Calu3 (cell line): ENCODE data around the gene HOXA10. TPM values are rescaled to one million over a fixed set of nuclear protein-coding genes. Genes with fewer than 3 reads are reported as not detected.

ENCODE experiments used
- BruUV-seq: library from RNA; stranded (reverse); fragments of 400-500 nt; replicated peaks from 2 replicates; lab custom pipeline; 2021; lab: Mats Ljungman, UMichigan
- CTCF ChIA-PET: fragments of 300-600 bp; sonication (Branson Sonifier 250); formaldehyde crosslinking; loops from one replicate; lab custom pipeline; 2022; ENCODE audit warnings: antibody characterized with exemption; lab: Charles Lee
- DNase-seq: peaks from one replicate; pipeline ENCODE4 v3.0.0; 2022
- H3K27ac Mint-ChIP-seq: one replicate; pipeline ENCODE4 v1.8.0; 2022; ENCODE audit warnings: mixed read lengths; ENCODE audit not compliant: unreplicated experiment
- H3K27me3 Mint-ChIP-seq: one replicate; pipeline ENCODE4 v1.8.0; 2022; ENCODE audit warnings: mixed read lengths; ENCODE audit not compliant: unreplicated experiment
- H3K36me3 Mint-ChIP-seq: one replicate; pipeline ENCODE4 v1.8.0; 2022; ENCODE audit warnings: mild to moderate bottlenecking, moderate library complexity, mixed read lengths; ENCODE audit not compliant: insufficient read depth, unreplicated experiment
- H3K4me1 Mint-ChIP-seq: one replicate; pipeline ENCODE4 v1.8.0; 2022; ENCODE audit warnings: mild to moderate bottlenecking, low read depth, mixed read lengths; ENCODE audit not compliant: unreplicated experiment
- H3K4me3 Mint-ChIP-seq: one replicate; pipeline ENCODE4 v1.8.0; 2022; ENCODE audit warnings: mild to moderate bottlenecking, low read depth, moderate library complexity, mixed read lengths; ENCODE audit not compliant: unreplicated experiment
- H3K9me3 Mint-ChIP-seq: one replicate; pipeline ENCODE4 v1.8.0; 2022; ENCODE audit warnings: low read depth, mixed read lengths; ENCODE audit not compliant: unreplicated experiment
- intact Hi-C: fragments of 100-400 bp; cut with micrococcal nuclease; formaldehyde crosslinking; loops from one replicate; pipeline ENCODE4 v1.10.0; 2022; ENCODE audit not compliant: unreplicated experiment
- total RNA-seq: library from RNA; stranded (reverse); gene quantifications from 2 replicates; pipeline ENCODE4 v1.2.3, GENCODE V29; 2022
- TF ChIP-seq, protein P1 (sequence below): fragments of 200-600 bp; IDR thresholded peaks from one replicate; pipeline ENCODE4 v1.8.0; 2022; ENCODE audit warnings: antibody characterized with exemption; ENCODE audit not compliant: unreplicated experiment

HOXA10 gene
- total RNA-seq, 1 experiment from 2014 or later: 11.8 TPM

DNA sequence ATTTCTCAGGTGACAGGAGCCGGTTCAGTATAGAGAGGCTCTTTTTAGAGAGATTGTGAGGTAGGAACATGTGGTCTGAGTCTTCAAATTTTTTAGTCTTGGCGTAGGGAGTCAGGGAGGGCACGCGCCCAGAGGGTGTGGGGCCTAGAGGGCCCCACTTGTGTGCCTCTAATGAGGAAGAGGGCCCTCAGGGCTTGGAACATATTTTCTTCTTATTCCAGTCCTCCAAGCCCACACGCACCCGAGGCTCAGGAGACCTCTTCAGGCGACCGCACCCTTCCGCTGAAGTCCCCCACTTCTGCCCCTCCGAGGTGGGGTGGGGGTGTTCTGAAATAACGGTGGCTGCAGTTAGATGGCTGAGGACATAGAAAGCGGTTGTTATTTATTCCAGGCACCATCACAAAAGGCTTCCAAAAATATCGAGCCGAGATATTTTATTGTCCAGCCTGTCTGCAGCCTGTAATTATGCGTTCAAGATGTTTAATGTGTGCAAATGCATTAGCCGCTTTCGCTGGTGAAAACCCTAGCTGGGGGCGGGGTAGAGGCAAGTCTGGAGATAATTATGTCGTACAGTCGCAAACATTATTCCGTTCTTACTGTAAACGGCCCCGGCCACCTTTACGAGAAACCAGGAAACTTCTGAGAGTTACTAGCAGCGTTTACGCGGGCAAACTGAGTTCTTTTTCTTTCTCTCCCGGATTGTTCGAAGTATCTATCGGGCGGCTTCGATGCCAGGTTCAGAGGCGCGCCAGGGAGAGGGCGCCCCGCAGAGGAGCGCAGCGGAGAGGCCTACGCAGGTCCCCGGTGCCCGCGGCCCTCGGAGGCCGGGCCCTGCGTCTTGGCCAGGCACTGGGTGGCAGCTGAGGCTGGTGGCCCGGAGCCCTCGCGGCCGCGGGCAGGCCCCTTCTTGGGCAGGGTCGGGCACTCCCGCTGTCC, 38.6 kb upstream of the HOXA10 start:
- peaks cover 8% of the 10 kb centered on the region for H3K4me1 Mint-ChIP-seq
- no peak overlapping the region for H3K27ac Mint-ChIP-seq
- BruUV-seq: no TSS peak
- CTCF ChIA-PET: interaction anchor here (0.6 kb wide), 1 partner anchor 160 kb away, joined by 3 read pairs; no protein-coding TSS in a partner anchor
- no peaks in the 10 kb centered on the region for H3K9me3 Mint-ChIP-seq
- H3K27me3 Mint-ChIP-seq: peaks cover 21% of the 10 kb centered on the region
- H3K36me3 Mint-ChIP-seq: no peaks in the 10 kb centered on the region
- DNase-seq: no peak
- TF ChIP-seq, protein P1, sequence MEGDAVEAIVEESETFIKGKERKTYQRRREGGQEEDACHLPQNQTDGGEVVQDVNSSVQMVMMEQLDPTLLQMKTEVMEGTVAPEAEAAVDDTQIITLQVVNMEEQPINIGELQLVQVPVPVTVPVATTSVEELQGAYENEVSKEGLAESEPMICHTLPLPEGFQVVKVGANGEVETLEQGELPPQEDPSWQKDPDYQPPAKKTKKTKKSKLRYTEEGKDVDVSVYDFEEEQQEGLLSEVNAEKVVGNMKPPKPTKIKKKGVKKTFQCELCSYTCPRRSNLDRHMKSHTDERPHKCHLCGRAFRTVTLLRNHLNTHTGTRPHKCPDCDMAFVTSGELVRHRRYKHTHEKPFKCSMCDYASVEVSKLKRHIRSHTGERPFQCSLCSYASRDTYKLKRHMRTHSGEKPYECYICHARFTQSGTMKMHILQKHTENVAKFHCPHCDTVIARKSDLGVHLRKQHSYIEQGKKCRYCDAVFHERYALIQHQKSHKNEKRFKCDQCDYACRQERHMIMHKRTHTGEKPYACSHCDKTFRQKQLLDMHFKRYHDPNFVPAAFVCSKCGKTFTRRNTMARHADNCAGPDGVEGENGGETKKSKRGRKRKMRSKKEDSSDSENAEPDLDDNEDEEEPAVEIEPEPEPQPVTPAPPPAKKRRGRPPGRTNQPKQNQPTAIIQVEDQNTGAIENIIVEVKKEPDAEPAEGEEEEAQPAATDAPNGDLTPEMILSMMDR: no peak
- H3K4me3 Mint-ChIP-seq: no peak overlapping the region
- intact Hi-C loops: no loop called here

DNA sequence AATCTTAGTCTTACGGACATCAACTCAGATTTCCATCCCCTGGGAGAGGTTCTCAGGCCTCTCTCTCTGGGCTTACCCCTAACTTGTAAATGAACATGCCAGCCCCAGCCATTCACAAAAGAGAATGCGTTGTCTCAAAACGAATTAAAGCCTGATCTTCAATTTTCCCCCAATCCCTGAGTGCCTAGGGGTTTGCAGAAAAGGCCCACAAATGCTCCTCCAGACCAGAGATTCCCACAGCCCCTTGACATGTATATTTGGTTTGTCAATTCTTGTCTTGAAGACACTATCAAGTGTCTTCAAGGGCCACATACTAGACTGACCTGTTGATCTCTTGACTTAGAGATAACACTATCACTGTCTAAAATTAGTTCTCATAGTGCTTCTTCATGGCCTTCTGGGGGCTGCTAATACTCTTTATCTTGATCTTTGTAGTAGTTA, 37.7 kb upstream of the HOXA10 start:
- H3K4me3 Mint-ChIP-seq: no peak overlapping the region
- TF ChIP-seq, protein P1: no peak
- no TSS peak for BruUV-seq
- no peaks in the 10 kb centered on the region for H3K9me3 Mint-ChIP-seq
- DNase-seq: no peak
- intact Hi-C loops: no loop called here
- H3K36me3 Mint-ChIP-seq: no peaks in the 10 kb centered on the region
- CTCF ChIA-PET: interaction anchor here (1.3 kb wide), 1 partner anchor 12 kb away, joined by 3 read pairs; the partner anchor contains the start of gene HOXA13
- no peak overlapping the region for H3K27ac Mint-ChIP-seq
- peaks cover 23% of the 10 kb centered on the region for H3K27me3 Mint-ChIP-seq
- H3K4me1 Mint-ChIP-seq: peaks cover 8% of the 10 kb centered on the region

DNA sequence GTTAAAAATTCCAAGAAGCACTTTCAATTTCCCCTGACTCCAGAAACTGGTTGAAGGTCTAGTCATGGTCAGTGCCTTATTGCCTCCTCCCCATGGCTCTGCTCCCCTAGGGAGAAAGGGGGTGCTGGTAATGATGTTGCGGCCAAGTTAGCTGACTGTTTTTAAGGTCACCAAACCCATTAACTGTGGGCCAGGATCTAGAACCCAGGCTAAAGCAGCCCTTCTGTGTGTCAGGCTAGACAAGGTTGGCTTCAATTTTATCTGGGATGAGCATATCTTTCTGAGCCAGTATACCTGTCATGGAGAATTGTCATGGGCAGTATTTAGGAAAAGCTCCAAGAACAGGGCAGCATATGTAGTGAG, 36.9 kb upstream of the HOXA10 start:
- H3K4me3 Mint-ChIP-seq: peak overlapping the region; percentile 71
- H3K36me3 Mint-ChIP-seq: no peaks in the 10 kb centered on the region
- H3K27ac Mint-ChIP-seq: no peak overlapping the region
- TF ChIP-seq, protein P1: no peak
- peaks cover 8% of the 10 kb centered on the region for H3K4me1 Mint-ChIP-seq
- no TSS peak for BruUV-seq
- intact Hi-C loops: no loop called here
- CTCF ChIA-PET: interaction anchor here (0.9 to 1.9 kb wide), 3 partner anchors 11 to 395 kb away, joined by 3 to 10 read pairs (median 3); partner anchors contain the start of gene HOXA13
- peaks cover 23% of the 10 kb centered on the region for H3K27me3 Mint-ChIP-seq
- H3K9me3 Mint-ChIP-seq: no peaks in the 10 kb centered on the region
- DNase-seq: no peak

DNA sequence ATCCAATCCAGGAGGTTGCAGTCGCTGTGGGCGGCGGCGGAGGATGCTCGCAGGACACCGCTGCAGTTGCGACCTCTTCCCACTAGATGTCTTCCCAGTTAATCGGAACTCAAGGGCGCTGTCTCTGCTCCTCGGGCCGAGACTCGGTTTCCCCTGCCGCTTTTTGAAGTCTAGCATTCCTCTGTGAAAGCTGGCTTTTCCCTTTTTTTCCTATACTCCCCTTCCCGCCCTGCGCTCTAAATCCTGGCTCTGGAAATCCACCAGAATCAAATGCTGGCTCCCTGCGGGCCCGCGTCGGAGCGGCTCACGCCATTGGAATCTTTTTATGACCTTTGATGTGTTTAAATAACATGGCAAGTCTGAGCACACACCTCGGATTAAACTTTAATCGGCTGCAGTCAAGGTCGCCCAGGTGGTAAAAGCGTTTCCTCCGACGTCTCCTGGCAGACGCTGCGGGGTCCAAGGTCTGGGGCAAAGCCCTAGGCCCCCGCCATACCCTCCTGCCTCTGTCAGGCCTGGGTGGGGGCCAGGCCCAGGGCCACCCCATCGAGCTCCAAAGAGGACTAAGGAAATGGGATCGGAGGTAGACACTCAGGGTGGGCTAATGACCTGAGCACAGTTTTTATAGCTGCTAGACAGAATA, 36.4 kb upstream of the HOXA10 start:
- H3K4me1 Mint-ChIP-seq: peaks cover 8% of the 10 kb centered on the region
- TF ChIP-seq, protein P1: peak; percentile 93
- peak; percentile 76 for DNase-seq
- intact Hi-C loops: loop anchor here (1.0 kb wide), 1 partner anchor 366 kb away; no protein-coding TSS in a partner anchor
- BruUV-seq: no TSS peak
- no peak overlapping the region for H3K27ac Mint-ChIP-seq
- no peaks in the 10 kb centered on the region for H3K36me3 Mint-ChIP-seq
- peak overlapping the region; percentile 71 for H3K4me3 Mint-ChIP-seq
- no peaks in the 10 kb centered on the region for H3K9me3 Mint-ChIP-seq
- CTCF ChIA-PET: interaction anchor here (0.6 to 1.9 kb wide), 6 partner anchors 9 to 1270 kb away, joined by 3 to 10 read pairs (median 3); partner anchors contain the start of gene HOXA13
- peaks cover 23% of the 10 kb centered on the region for H3K27me3 Mint-ChIP-seq
